K562 (cell line): ENCODE measurements around the gene PDZD2.

Source experiments
- ARNT ChIP-seq, 2 experiments: fragments of 450-650 bp; IDR thresholded peaks; 2 replicates each; pipeline ENCODE4 v1.6.1; 2016; ENCODE audit warnings: mild to moderate bottlenecking in 1 of 2
- BRF2 ChIP-seq: IDR thresholded peaks from 3 replicates; pipeline ENCODE4 v1.6.1; 2011; ENCODE audit warnings: borderline replicate concordance, mild to moderate bottlenecking; ENCODE audit not compliant: insufficient read length, insufficient read depth
- CHD2 ChIP-seq: IDR thresholded peaks from 2 replicates; pipeline ENCODE4 v1.6.1; 2011; ENCODE audit warnings: low read depth, low read length
- E2F6 ChIP-seq, 2 experiments: IDR thresholded peaks; 2 replicates each; pipeline ENCODE4 v1.6.1; 2011; ENCODE audit warnings: borderline replicate concordance in 1 of 2, control low read depth in 1 of 2, low read depth in 1 of 2, low read length in 1 of 2, mild to moderate bottlenecking in 1 of 2, mixed read lengths in 1 of 2, moderate library complexity in 1 of 2; ENCODE audit not compliant: insufficient read depth in 1 of 2, insufficient read length in 1 of 2, poor library complexity in 1 of 2, severe bottlenecking in 1 of 2; ENCODE audit errors: extremely low read depth in 1 of 2
- HMG20A ChIP-seq: fragments of 450-650 bp; formaldehyde crosslinking; conservative IDR thresholded peaks from 2 replicates; pipeline ENCODE4 v1.4.0; 2020; ENCODE audit warnings: mild to moderate bottlenecking, mixed read lengths
- IRF2 ChIP-seq: sonication (generic); formaldehyde crosslinking; IDR thresholded peaks from 2 replicates; pipeline ENCODE4 v1.8.1; 2022; ENCODE audit warnings: mild to moderate bottlenecking, missing genetic modification reagents
- POLR2A ChIP-seq: fragments of 450-650 bp; conservative IDR thresholded peaks from 2 replicates; pipeline ENCODE4 v1.6.1; 2016
- RB1 ChIP-seq: fragments of 450-650 bp; IDR thresholded peaks from 2 replicates; pipeline ENCODE4 v1.6.1; 2017; ENCODE audit warnings: low read depth, mild to moderate bottlenecking
- RBM22 ChIP-seq: fragments of 200-400 bp; formaldehyde crosslinking; IDR thresholded peaks from 2 replicates; pipeline ENCODE4 v1.6.1; 2018; ENCODE audit warnings: low read length, low read depth; ENCODE audit not compliant: poor library complexity, severe bottlenecking

- TF ChIP-seq E2F6 (IDR thresholded peaks at IDR 0.05; ENCODE audit: borderline replicate concordance in 1 of 2, extremely low read depth in 1 of 2, insufficient read depth in 1 of 2, insufficient read length in 1 of 2, low read depth in 1 of 2, low read length in 1 of 2, poor library complexity in 1 of 2, severe bottlenecking in 1 of 2) (no peak), POLR2A (no peak), RB1 (no peak), HMG20A (CRISPR knock-in tag) (no peak), ARNT (IDR thresholded peaks at IDR 0.05) (no peak), RBM22 (no peak), CHD2 (no peak), IRF2 (no peak), BRF2 (no peak)
These were observed 328.0 kb downstream of the PDZD2 start for GRCh38 chr5:31966936-31967335.
